Activated CD4-positive, alpha-beta T cell treated with anti-CD3 and anti-CD28 coated beads, Interleukin-2, Interleukin-6, amounts not matched to agents 100 ng/mL and 50 ng/mL, durations not matched to agents 16 hours and 8 hours (primary cell): Measurements from ENCODE around the gene MAML3.

Source experiments
- DNase-seq: peaks from one replicate; pipeline ENCODE4 v3.0.0-alpha.2; 2020

MAML3 gene

DNA sequence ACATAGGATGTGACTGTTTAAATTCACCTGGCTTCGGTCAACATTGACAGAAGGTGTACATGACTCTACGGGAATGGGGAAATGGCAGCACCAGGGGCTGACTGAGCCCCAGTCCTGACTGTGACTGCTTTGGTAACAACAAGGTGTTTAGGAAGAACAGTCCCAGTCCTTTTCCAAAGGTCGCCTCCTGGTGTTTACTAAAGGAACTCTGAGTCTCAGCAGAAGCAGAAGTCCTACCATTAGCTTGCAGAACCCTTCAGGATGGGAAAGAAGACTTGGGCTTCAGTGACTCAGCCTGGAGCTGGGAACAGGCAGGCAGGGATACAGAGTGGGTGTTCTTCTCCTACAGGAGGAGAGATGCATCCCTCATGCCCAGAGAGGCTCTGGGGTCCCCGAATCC, 385.1 kb downstream of the MAML3 start:
- DNase-seq, result peak; percentile 5

DNA sequence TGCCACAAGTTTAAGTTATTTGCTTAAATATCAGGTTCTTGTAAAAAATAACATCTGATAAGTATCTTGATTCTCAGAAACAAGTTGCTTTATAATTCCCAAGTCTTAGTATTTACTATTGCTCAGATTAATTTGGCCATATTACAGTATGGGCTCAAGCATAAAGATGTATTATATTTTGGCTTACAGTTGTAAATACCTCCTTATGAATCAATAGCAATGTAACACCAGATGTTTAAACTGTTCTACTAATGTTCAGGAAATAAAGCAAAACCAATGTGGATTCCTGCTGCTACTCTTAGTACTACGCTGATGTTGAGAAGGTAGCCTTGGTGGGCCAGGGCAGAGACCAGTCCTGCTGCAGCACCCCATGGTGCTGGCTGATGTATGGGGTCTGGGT, 385.6 kb downstream of the MAML3 start:
- no peak for DNase-seq

DNA sequence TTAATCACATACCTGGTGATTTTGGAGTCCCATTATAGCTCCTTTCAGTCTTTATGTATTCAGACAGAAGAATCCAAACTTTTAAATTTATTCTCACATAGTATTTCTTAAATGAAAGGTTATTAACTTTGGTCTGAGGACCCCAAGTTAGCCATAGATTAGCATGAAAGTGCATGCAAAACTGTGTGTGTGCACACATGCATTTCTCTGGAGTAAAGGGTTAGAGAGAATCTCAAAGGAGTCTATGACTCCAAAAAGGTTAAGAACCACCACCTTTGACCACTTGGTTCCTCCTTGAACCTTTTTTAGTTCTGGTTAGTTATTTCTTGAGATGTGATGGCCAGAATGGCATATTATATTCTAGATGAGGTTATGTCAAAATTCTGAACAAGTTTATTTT, 386.4 kb downstream of the MAML3 start:
- DNase-seq, result no peak

DNA sequence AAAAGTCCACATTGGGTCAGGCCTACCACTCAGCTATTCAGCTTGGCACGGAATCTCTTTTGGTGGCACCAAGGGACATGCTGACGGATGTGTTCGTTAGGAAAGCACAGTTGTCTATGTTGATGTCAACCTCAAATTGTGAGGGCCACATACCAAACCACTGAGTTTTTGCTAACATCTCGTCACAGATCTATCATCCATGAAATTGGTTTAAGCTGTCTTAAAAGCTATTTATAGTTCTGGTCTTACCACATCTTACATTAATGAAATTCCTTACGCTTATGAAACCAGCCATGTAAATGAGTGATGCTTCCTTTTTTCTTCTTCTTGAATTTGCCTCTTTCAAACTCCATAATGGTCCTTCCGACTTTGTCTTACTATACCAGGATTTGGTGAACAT, 386.8 kb downstream of the MAML3 start:
- DNase-seq, result no peak

DNA sequence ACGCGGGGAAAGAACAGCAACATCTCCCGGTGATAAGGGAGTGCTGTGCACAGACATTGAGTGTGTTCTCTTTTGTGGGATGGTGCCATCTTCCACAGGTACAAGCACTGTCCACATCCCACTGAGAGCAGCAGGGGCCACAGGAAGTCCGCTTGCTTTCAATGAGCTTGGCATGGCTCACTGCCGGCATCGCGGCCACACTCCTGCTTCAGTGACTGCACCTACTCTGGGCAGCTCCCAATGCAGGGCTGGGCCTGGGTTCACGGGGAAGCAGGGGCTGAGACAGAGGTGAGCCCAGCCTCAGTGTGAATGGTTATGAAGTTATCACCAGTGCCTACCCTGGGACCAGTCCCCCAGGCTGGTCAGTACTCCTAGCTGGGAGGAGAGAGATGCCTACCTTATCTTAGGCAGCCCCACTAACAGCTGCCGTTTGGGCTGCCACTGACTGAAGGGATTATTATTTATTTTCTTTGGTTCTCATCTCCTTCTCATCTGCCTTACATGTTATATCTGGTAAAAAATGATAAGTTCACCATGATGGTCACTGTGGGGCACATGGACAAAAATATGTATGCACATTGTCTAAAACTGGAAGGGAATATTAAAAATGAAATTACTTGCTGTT, 389.2 kb downstream of the MAML3 start:
- no peak for DNase-seq

DNA sequence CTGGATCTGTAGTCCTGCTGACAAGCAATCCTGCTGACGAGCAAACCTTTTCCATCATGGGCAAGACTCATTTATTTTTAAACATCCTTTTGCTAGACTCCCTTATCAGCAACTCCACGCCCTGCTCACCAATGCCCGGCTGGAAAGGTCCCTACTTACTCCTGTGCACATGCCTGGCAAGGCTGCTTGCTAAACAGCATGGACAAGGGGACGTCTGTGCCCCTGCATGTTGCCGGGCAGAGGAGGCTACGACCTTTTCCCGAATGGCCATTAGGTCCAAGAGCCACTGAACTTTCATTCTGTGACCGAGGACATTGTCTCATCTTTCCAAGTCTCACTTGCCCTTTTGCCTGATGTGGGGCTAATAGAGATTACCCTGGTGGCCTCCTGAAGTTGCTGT, 389.8 kb downstream of the MAML3 start:
- no peak for DNase-seq

DNA sequence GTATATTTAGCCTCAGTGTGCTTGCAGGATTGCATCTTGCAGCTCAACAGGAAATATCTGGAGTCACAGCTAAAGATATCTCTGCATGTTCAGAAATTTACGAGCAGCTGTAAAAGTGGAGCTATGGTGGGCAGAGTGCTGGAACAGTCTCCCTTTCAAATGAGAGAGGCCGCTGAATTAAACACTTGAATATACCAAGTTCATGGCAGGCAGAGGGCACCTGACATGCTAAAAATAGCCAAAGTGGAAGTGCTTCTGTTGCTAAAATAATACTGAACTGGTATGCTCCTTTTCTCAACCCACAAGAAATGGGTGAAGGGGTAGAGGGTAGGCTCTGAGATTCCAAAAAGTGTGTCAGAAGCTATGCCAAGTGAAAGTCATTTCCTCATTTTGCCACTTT, 390.3 kb downstream of the MAML3 start:
- no peak for DNase-seq

DNA sequence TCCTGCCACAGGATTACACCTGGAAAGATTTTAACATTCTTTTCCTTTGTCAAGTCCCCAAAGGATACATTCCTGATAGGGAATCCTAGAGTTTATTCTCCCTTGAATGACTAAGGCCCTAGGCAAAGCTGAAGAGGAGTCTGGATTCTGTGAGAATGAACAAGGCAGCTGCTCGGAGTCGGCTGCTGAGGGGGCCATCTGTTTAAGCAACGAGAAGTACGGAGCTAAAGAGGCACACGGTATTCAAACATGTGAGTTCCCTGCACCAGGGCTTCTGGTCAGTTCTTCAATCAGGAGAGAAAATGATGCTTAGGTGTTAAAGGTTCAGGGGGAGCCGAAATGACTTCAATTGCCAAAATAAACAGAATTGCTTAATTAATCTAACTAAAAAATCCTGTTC, 390.8 kb downstream of the MAML3 start:
- no peak for DNase-seq

DNA sequence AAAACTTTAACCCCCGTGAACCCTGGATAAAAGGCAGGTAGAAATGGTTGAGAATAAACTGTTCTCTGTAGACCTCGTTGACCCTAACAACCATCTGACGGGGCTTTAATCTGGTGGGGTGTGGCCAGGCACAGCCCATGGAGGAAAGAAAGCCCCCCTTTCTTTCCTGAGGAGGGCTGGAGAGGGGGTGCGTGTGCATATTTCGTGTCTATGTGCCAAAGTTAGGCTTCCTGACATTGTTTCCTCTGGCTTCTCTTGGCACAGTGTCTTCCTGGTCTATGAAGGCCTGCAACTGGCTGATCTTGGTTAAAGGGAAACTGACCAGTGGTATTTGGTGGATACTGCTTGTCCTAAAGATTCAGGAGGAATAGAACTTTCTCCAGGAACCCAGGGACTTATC, 391.3 kb downstream of the MAML3 start:
- no peak for DNase-seq

DNA sequence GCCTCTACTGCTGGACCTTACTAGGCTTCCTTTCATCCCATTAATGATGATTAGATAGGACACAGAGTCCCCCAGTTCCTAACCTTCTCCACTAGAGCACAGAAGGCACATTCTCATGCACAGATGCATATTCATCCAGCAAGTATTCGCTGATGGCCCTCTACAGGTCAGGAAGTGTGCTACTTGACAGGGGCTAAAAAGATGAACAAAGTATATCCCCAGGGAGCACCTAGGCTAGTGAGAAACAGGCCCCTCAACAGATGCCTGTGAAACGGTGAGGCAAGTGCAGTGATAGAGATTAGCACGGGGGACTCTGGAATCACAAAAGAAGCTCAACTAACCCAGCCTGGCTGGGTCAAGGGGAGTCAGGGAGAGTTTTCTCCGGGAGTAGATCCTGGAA, 392.5 kb downstream of the MAML3 start:
- no peak for DNase-seq

DNA sequence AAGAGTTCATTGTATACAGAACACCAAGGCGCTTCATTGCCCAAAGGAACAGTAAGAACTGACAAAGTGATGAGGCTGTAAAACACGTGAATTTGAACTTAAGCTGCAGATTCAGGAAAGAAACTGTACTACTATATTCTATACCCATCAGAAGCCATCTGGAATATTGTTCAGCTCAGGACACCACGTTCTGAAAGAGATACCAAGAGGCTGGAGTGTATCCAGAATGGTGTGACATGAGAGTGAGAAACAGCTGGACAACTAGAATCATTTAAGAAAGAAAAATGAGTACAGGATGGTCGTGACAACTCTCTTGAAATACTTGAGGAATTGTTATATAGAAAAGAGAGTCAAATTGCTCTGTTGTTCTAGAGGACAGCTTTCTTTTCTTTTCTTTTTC, 393.4 kb downstream of the MAML3 start:
- DNase-seq, result no peak

DNA sequence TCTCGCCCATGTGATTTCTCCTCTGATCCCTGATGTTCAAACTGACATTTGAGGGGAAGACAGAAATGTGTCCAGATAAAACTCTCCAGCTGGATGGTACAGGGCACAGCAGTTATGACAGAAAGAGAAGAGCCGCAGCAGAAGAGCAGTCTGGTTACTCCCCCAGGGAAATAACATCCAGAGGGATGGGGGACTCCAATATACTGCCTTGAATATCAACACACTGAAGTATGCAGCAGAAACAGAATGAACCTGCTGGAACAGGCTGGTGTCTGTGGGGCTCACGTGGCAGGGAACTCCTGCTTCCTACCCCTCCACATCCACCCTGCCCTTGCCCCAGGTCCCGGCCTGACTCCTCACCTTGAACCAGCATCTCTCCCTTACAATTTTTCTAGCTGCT, 394.9 kb downstream of the MAML3 start:
- DNase-seq, result no peak

DNA sequence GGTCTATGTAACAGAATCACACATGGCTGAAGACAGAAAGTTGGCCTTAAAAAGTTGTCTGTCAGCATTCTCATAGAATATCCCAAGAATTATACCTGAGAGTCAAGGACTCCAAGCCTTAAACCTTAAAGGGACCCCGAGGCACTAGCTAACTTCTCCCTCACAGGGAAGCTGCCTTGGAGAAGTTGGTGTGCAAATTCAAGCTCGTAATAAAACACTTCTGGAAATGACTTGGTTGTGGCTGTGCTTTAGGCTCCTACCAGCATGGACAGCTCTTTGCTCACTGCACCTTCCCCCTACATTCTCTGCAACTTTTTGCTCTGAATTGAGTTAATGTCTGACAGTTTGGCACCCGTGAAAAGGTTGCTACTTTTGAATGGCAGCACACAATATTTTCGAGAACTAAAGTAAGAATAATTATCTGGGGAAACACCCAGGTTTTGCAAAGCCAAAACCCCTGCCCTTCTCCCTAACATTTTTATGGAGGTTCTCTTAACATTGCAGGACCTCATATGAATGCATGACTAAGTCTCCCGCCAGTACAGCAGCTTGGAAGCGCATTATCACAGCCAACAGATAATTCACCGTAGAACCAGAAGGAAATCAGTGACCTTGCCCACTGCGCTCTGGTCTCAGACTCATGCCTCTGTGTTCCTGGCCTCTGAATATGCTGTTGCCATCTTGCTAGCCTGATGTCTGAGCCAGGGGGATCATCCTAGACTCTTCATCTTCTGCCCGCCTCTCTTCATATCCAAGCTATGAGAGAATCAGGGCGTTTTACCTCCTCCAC, 397.4 kb downstream of the MAML3 start:
- no peak for DNase-seq

DNA sequence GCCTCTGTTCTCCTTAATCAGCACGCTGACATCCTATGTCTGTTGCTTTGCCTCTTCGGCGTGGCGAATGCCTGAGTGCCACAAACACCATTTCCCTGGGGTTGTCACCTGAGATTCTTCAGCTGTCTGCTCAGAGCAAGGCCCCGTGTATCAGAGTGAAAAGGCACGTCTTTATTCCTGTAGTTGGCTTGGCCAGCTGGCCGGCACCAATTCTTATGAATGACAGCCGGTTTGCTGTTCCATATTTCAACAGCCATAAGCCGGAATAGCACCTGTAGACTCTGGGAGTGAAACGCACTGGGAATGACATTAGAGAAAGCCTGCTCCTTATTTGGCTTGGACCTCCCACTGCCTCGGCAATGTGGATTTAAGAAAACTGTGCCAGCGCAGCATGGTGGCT, 399.0 kb downstream of the MAML3 start:
- DNase-seq, result no peak

DNA sequence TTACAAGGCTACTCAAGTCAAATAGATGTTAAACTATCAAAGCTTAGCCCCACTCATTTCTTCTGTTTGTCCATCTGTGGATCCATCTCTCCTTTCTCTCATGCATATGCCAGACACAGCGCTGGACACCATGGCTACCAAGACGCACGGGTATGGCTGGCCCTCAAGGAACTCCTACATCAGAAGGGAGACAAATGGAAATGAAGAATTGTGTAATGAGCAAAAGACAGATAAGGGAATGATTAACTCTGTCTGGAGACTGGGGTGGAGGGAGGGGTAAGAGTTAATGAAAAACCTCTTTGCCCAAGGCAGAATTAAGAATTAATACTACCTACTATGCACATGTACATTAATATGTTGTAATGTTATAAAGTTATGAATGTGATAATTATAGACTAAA, 400.3 kb downstream of the MAML3 start:
- DNase-seq, result no peak

DNA sequence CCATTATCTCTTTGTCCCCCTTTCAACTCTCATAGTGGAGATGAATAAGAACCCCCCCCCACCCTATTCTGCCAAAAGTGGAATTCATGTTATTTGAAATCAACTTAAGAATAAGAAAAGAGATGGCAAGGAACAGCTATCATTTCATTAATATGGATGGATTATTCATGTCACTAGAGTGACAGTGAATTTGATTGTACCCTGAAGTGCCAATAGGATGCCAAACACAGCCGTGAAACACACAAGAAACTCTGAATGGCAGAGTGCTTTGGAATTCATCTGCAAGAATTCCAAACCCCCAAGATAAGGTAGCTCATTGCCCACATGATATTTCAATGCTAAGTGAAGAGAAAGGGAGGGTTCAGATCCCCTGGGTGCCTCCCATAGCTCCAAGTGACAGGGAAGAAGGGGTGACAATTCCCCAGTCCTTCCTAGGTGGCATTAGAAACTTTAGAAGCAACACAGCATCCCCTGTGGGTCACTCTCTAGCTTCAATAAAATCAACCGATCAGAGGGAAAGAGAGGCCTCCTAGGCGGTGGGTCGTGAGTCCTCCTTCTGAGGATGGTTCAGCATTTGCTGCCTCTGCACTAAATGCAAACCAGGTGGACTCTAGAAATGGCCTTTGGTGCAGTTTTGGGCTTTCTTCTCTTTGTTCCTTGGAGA, 404.0 kb downstream of the MAML3 start:
- no peak for DNase-seq

DNA sequence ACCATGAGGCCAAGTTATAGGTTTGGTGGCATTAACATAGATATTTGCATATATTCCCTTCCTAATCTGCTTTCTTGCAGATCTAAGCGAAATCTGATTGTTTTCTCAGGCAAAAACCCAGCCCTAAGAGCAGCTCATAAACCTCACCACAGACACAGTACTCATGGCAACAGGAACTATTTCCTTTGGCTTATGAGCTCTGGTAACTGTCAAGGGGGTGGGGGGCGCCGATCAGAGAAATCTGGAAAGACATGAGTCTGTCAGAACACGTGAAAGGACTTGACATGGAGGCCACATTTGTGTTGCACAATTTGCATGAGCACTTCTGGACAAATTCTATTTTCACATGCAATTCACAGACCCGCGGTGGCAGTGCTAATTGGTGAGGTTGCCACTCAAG, 404.6 kb downstream of the MAML3 start:
- DNase-seq, result no peak

DNA sequence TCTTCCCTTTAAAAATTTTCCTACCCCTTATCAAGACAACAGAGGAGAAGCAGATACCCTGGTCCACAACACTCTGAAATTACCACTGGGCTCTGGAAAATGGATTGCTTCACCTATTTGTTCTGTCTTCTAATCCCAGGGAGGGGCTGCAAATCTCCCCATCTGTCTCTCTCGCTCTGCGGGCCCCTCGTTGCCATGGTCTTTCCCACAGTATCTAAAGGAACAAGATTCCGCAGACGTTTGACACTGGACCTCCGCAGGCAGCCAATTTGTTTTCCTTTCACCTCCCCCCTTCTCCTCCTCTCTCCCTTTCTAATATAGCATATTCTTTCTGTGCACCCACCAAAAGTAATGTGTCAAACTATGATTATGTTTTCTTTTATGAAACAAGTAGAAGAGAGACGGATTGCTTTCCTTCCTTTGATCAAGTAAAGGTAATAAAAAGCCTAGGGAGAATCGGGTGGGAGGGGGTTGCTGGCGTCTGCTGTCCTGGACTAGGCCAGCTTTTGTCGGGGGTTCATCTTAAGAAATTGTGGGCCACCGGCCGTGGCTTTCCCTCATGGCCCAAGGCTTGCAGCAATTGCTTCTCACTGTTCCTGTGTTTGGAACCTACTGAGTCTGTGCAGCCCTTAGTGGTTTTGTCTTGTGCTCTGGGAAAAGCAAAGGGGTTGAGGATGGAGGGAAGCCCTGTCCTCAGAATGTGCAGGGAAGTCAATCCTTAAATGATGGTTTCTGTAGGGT, 407.4 kb downstream of the MAML3 start:
- no peak for DNase-seq

DNA sequence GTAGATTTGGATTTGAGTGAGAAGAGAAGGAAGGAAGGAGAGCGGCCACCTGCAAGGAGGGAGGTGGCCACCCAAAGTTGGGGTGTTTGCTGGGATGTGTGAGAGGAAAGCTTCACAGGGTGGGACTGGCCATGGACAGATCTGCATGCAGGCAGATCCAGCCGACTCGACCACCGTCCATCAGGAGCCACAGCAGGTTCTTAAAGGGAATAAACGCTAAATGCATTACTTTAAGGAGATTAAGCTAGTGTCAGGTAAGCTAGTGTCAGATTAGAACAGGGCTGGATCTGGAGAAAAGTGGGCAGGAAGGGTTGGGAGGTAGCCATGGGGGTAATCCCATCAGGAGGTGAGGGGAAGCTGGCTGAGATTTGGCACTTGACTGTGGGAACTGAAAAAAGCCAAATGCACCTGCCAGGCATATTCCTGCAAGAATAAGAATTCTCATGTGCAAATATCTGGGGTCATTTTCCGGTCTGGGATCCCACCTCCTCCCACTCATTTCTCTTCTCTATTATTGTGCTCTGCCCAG, 408.8 kb downstream of the MAML3 start:
- no peak for DNase-seq

DNA sequence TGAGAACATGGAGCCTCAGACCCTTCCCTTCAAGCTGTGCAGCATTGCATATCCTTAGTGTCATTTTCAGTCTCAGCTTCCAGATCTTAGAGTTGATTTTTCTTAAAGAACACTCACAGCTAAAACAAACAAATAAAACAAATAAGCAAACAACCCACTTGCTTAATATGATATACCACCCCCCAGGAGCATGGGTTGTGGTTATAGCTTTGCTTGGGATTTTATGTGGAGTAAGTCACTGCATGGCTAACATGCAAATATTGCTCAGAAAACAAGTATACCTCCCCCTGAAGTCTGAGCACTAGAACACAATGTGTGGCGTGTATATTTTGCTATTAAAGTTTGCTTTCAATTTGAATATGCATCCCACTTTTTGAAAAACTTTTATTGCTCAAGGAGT, 409.8 kb downstream of the MAML3 start:
- DNase-seq, result no peak

DNA sequence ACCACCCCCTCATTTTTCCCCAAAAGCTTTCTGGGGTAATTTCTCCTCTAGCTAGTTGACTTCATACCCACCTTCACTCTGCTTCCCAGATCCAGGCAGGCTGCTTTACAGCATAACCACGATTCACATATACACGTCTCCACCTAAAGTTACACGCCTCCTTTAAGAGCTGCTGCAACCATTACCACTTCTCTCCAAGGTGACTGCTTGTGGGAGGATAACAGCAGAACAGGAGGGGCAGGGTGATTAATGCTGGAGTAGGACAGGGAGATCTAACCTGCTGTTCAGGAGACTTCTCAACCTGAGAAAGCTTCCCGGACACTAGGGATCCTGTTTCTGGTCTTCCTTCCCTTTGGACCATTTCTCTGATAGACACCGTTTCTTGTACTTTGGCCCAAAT, 411.0 kb downstream of the MAML3 start:
- DNase-seq, result no peak

DNA sequence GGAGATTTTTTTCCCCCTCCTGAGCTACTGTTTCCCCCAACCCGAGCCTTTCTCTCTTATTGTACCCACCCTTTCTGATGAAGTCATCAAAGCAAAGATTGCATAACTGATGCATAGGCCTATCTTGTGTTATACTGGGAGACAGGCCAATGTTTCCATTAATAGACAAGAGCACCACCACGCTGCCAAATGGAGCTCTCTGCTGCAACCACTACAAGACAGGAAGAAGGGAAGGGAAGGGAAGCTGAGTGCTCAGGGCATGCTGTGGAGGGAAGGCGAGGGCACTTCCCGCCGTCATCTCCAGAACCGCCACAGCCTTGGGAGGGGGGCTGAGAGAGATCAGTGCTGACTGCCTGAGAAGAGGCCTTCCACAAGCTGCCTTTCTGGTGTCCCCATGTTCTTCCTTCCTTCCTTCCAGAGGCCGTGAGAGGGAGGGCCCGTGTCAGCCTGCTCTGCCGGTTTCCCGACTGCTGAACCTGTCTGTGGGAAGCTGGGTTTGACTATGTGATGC, 413.4 kb downstream of the MAML3 start:
- DNase-seq, result no peak

DNA sequence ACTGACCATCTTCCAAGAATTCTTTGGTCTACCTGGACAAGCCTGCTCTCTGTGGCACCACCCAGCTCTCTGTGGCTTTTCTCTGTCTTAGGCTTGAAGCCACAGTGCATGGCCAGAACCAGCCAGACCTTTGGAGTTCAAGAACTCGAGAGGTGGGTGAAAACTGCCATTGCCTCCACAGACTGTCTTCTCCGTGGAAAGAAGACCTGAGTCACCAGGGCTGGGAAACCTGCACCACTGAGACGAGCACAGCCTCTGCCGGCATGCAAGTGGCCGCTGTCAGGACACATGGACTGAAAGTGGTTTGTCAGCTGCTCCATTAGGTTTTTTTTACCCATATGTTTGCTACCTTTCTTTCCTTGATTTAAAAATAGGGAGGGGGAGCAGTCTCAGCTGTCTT, 413.9 kb downstream of the MAML3 start:
- DNase-seq, result no peak
